Hypothalamus (tissue), 51 donors: ENCODE results near the gene PRTFDC1.

ENCODE experiments used
- DNase-seq, 51 donors: peaks; one replicate each; lab custom pipeline; 2025; lab: John Stamatoyannopoulos, UW

PRTFDC1 gene

DNA sequence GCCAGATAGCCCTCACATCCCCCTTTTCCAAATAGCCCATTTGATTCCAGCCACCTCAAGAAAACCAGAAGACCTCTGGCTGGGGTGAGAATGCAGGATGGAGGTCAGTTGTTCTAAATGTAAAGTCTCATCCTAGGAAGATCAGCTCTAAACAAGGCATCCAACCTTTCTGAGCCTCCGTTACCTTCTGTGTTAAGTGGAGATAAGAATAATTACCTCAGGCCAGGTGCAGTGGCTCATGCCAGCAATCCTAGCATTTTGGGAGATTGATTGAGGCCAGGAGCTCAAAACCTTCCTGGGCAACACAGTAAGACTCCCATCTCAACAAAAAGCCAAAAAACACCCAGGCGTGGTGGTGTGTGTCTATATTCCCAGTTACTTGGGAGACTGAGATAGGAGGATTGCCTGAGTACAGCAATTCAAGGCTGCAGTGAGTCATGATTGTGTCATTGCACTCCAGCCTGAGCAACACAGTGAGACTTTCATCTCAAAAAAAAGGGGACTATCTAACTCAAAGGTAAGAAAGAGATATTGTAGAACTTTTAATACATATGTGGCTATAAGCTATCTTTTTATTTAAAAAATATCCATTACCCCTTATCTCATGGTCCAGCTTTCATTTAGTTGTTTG, 43.5 kb downstream of the PRTFDC1 start:
- peak in 1 of 51 donors; percentile 18 for DNase-seq

- no peak for DNase-seq
These were observed 44.5 kb downstream of the PRTFDC1 start for GRCh38 chr10:24907956-24908355.

DNA sequence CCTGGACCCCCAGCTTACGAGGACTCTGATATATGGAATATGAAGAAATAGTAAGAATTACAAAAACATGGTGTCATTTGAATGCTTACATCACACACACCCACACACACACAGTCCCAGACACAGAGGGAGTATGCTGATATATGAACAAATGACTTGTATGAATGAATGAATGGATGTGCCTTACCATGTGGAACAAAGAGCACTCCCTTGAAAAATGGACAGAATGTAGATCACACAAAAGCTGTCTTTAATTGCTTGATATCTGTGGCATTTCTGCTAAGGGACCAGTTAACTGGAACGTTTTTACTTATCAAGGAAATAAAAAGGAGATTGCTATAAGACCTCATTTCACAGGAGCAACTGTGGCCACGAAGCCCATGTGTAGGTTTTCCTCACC, 46.0 kb downstream of the PRTFDC1 start:
- DNase-seq, result no peak

DNA sequence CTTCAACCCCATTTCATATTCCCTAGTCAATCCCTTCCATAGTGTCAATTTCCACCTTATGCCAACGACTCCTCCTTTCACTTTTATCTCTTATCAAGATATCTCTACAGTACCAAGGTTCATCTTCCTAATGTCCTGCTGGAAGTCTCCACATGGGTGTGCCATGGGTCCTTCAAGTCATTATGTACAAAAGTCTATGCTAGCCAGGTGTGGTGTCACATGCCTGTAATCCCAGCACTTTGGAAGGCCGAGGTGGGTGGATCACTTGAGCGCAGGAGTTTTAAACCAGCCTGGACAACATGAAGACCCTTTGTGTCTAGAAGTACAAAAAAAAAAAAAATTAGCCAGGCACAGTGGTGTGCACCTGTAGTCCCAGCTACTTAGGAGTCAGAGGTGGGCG, 47.6 kb downstream of the PRTFDC1 start:
- no peak for DNase-seq

DNA sequence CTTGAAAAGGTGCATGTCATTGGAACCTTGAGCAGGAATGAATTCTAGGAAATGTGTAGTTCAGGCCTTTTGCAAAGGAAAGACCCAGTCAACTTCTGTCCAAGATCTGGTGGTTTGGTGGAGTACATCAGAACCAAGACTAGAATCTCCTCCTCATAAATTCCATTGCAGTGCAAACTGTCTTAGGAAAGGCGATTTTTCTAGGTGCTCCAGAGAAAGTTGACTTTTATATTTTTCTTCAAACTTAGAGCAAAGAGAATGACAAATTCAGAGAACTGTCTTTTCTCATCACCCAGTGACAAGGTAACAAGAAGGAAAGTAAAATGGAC, 50.0 kb downstream of the PRTFDC1 start:
- no peak for DNase-seq

GRCh38 chr10:24901686-24902399, 50.6 kb downstream of the PRTFDC1 start:
- peak in 18 of 51 donors; percentile 7 to 70 (median 27) for DNase-seq

DNA sequence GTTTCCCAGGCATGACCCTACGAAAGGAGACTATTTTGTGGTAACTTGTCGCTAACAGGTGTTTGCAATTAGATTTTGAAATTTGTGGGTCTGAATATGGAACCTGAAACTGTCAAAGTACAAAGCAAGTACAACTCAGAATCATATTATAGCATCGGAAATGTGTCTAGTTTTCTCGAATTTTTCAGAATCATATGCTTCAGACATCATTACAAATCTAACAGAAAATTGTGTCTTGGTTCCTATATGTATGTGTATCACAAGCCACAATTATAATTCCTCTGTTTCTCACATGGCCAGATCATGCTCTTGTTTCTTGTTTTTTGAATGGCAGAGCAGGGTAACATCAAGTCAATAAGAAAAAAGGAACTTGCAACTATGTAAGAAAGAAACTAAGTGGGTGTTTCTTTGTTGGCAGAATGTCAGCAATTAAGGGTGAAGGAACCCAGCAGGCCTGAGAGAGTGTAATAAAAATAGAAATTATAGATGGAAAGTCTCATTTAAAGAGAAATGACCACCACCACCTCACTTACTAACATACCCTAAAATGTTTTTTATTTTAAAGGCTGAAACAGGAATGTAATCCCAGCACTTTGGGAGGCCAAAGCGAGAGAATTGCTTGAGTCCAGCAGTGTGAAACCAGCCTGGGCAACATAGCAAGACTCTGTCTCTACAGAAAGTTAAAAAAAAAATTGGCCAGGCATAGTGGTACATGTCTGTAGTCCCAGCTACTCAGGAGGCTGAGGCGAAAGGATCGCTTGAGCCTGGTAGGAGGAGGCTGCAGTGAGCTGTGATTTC, 51.3 kb downstream of the PRTFDC1 start:
- DNase-seq, result peak in 1 of 51 donors; percentile 46

GRCh38 chr10:24899571-24899970, 52.8 kb downstream of the PRTFDC1 start:
- DNase-seq, result no peak

- DNase-seq, result no peak
These were observed 53.9 kb downstream of the PRTFDC1 start for GRCh38 chr10:24898501-24898900.

DNA sequence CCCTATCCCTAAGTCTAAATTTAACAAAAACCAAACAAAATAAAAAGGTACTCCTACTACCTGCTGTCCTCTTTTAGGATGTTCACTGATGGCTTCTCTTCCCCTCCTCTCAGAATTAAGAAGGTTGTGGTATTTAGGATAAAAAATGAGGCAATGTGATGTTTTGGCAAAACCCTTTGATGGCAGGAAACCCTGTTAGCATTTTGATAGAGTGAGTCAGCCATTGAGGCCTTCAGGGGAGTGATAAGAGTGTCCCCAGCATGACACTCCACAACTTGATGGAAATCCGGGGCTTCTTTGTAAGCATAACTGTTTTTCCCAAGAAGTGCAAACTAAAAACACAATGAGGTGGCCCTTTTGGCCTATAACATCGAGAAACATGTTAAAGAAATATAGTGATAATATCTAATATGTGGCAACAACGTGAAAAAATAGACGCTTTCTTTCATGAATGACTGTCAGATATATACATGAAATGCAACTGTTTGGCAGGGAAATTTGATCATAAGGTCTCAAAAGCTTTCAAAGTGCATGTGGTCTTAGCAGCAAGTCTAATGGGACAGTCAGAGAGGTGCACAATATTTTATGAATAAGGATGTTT, 55.0 kb downstream of the PRTFDC1 start:
- DNase-seq, result no peak

DNA sequence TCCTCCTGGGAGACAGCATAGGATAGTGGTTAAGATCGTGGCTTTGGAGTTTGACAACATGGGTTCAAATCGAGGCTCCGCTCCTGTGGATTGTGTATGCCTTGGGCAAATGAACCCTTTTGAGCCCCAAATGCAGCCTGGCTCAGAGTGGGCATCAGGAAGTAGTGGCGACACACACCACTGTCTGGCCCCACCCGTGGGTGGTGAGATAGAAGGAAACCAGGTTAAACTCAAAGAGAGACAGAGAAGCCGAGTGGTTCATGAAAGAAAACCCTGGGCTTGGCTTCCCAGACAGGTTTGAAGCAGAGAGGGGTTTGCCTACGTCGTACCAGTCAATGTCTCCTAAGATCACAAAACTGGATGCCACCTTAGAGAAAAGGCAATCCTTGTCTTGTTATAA, 57.7 kb downstream of the PRTFDC1 start:
- no peak for DNase-seq

GRCh38 chr10:24894309-24894708, 58.1 kb downstream of the PRTFDC1 start:
- DNase-seq, result no peak

- DNase-seq, result no peak
These were observed 59.3 kb downstream of the PRTFDC1 start for GRCh38 chr10:24893127-24893526.

DNA sequence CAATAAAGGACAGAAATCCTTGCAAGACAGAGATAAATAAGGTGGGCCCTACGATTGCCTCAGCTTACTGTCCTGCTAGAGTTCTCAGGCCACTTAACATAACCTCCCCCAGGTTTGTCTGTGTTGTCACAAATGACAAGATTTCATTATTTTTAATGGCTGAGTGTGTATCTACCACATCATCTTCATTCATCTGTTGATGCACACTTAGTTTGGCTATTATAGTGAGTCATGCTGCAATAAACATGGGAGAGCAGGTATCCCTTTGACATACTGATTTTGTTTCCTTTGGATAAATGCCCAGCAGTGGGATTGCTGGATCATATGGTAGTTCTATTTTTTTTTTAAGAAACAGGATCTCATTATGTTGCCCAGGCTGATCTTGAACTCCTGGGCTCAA, 60.6 kb downstream of the PRTFDC1 start:
- no peak for DNase-seq

DNA sequence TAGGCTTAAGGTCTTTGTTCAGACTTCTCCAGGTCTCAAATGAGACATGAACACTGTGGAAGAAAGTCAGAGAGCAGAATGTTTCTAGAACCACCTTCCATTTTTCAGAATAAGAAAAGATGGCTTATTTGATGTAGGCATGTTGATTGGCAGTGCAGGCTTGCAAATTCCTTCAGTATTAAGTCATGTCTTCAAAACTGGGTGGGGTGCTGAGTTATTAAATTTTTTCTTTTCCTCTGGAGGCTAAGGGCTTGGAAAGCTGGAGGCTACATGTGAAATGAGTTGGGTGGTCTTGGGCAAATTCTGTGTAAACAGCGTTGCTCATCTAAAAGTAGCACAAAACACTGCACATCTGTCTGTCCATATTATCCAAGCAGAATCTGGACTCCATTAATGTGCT, 62.8 kb downstream of the PRTFDC1 start:
- no peak for DNase-seq

GRCh38 chr10:24887855-24888231, 64.6 kb downstream of the PRTFDC1 start:
- no peak for DNase-seq

- no peak for DNase-seq
These were observed 66.1 kb downstream of the PRTFDC1 start for GRCh38 chr10:24886290-24886680.

GRCh38 chr10:24885551-24886289, 66.7 kb downstream of the PRTFDC1 start:
- no peak for DNase-seq

DNA sequence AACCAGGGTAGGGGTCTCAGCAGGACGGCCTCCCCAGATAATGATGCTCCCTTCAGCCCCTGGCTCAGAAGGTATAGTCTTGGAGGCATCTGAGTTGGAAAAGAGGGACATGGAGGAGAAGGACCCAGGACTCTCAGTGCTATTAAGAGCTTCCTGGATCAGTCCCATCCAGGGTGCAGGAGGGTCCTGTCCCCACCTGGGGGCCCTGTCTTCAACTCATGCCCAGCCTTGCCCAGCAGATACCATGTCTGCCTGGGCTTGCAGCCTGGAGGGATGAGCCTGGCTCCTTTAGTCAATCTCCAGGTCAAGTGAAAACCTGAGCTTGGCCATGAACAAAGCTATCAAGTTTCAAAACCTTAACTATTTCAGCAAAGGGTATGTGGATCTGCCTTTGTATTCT, 67.6 kb downstream of the PRTFDC1 start:
- no peak for DNase-seq

DNA sequence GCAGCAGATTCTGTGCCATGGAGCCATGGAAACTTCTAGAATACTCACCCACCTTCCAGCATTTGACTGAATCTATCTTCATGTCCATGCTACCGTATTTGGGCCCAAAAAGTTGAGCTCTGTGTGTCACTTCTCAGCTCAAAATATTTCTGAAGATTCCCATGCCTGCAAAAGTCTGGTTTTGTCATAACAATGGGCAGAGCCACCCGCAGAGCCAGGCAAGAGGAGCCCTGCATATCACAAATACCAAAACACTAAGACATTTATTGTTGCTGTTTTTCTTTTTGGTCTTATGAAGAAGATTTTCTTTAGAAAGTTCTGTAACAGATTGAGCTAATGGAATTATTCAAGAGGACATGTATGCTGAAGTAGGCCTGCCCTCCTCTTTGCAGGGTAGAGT, 68.1 kb downstream of the PRTFDC1 start:
- DNase-seq, result no peak

DNA sequence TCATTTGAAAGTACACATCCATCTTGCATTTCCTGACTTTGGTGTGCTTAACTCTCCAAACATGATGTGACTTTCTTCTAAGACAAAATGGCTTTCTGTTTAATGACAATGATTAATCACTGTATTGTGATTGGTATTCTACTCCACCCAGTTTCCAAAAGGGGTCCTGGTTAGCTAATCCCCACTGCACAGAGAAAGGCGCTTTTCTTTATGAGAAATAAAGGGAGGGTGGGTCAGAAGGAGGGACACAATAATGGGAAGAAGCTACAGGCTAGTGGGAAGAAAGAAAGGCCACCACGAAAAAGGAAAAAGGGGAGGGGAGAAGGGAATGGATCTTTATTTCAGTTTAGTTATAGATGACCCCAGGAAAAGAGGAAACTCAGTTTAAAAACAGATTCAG, 69.2 kb downstream of the PRTFDC1 start:
- DNase-seq, result no peak
